ENCODE measurements around the gene ZNF443.
"Not testable (repeated sequence)": the region's sequence is repeated elsewhere in the genome, so short reads cannot be mapped to it uniquely, and the experiment has no call there.

Gene ZNF443
- long read RNA-seq, donor 1, partial matches to known transcripts = 0 of 1 reads
- long read RNA-seq, donor 1, other reads (novel, unspliced or antisense) = 0 of 1 reads
- long read RNA-seq, donor 2 = 0 reads
- long read RNA-seq, donor 3, partial matches to known transcripts = 0 of 1 reads
- long read RNA-seq, donor 3, other reads (novel, unspliced or antisense) = 0 of 1 reads
- long read RNA-seq, donor 4, partial matches to known transcripts = 0 of 4 reads
- long read RNA-seq, donor 4, other reads (novel, unspliced or antisense) = 0 of 4 reads
- long read RNA-seq, donor 5, partial matches to known transcripts = 0 of 1 reads
- long read RNA-seq, donor 5, other reads (novel, unspliced or antisense) = 0 of 1 reads
- long read RNA-seq, donor 6, partial matches to known transcripts = 0 of 1 reads
- long read RNA-seq, donor 6, other reads (novel, unspliced or antisense) = 0 of 1 reads
- long read RNA-seq, donor 7 = 0 reads
- long read RNA-seq, donor 8, partial matches to known transcripts = 0 of 4 reads
- long read RNA-seq, donor 8, other reads (novel, unspliced or antisense) = 0 of 4 reads

DNA sequence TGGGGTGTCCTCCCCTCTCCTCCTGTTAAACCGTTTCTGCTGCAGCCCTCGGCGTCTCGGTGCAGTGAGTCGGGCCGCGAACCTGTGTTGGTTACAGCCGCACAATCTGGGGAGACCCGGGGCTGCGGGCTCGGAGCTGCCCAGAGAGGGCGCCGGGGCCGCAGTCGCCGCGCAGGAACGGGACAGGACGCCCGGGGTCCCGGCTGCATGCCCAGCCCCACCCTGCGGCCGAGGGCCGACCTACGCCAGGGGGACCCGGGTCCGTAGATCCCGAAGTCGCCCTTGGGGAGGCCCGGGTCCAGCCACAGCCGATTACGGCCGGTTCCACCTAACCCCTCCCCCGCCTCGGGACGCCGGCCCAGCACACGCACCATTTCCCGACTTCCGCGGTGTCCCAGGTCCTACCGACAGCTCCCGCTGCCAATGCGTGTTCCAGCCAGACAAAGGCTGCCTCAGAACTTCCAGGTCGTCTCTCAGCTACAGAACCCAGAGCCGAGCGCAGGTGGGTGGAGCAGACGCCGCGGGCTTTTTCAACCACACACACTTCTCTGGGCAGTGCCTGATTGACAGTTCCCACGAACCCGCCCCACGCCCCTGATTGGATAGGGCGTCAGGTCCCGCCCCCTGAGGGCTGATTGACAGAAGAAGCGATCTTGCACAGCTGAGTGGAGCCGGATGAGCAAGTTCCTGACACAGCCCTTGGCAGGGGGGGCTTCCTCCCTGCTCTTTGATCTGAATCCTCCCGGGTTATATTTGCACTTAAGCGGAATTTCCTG is at the start of gene ZNF443:
ZNF443 (minus strand) TSS at position 481 of the 776 bp plus-strand sequence; CDS start at position 374, 107 bp downstream.
- DNase-seq = peak; percentile 94

DNA sequence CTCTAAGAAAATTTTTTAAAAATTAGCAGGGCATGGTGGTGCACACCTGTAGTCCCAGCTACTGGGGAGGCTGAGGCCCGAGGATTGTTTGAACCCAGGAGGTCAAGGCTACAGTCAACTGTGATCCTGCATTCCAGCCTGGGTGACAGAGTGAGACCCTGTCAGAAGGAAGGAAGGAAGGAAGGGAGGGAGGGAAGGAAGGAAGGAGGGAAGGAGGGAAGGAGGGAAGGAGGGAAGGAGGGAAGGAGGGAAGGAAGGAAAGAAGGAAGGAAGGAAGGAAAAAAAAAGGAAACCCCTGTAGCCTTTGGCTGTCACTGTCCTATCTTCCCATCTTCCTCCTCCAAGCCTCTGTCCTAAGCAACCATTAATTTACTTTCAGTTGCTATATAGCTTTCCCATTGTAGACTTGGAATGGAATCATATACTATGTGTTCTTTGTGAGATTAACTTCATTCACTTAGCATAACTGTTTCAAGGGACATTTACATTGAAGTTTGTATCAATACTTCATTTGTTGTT is 45.5 kb upstream of the ZNF443 start:
- DNase-seq = not testable (repeated sequence)

DNA sequence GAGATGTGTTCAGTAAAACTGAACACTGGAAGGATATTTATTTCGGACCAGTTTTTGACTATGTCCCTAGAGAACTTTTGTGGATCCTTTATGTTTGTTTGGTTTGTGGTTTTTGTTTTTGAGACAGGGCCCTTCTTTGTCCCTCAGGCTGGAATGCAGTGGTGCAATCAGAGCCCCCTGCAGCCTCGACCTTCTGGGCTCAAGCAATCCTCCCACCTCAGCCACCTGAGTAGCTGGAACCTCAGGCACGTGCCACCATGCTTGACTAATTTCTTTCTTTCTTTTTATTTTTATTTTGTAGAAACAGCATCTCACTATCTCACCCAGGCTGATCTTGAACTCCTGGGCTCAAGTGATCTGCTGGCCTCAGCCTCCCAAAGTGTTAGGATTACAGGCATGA is 44.8 kb upstream of the ZNF443 start:
- DNase-seq = no peak

DNA sequence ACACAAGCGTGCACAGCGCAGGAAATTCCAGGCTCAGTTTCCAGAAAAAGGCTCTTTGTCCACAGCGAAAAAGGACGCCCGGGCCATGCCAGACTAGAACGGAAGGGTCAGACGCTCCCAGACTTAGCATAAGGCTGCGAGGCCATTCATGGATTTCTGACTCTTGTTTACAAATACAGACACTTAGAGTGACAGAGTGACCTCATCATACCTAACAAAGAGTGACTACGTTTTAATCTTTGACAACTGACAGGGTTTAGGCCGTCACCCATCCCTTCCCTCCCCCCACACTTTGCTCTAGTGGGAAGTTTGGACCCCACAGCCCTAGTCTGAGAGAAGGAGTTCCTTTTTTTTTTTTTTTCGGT is 44.2 kb upstream of the ZNF443 start:
- no peak for DNase-seq

DNA sequence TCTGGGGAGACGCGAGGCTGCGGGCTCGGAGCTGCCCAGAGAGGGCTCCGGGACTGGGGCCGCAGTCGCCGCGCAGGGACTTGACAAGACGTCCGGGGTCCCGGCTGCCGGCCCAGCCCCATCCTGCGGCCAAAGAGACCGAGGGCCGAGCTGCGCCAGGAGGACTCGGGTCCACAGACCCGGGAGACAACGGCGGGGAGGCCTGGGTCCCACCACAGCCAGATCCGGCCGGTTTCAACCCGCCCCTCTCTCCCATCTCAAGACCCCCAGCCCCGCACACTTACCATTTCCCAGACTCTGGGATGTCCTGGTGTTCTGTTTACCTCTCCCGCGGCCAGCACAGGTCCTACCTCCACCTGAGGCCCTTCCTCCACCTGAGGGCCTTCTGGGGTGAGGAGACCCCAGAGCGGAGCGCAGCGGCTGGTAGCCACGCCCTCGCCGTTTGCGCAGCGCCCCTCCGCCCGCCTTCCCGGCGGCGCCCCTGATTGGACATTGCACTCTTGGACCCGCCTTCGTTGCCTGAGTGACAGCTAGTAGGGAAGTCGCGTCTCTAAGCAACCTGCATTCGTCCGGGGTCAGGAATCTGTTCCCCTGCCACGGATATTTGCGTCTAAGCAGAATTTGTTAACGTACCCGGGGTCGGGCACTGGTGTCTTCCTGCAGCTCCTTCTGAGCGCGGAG is 43.7 kb upstream of the ZNF443 start, which contains the start of gene ZNF709:
ZNF709 (minus strand) TSS at position 446 of the 681 bp plus-strand sequence; CDS start at position 287, 159 bp downstream.
- DNase-seq = peak; percentile 95

DNA sequence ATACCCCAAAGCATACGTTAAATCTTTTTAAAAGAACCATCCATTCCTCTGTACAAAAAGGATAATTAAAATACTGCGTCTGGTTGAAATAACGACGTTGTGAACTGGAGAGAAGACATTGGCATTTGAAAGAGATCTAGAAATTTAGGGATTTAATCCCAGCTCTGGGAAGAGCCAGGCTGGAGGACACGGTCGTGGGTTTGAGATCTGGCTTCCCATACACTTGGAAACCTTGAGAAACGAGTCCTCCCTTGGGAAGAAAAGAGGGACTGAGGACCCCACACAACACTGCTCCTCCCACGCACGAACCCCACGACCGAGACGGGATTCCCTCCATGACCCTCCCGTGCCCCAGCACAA is 43.2 kb upstream of the ZNF443 start:
- DNase-seq = no peak

DNA sequence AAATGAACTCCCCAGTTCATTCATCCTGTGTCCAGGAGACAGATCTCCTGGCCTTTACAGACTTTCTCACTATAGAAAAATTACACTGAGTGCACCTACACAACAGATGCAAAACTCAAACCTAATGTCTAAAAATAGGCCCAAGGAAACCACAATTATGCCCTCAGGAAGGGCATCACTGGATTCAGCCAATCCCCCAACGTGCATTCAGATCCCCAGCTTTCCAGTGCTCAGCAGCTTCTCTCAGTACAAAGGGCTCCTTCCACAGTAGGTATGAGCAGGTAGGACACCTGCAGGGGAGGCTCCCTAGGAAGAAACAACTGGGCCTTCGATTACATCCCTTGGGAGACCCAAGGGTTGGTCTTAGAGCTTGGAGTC is 41.7 kb upstream of the ZNF443 start:
- no peak for DNase-seq

DNA sequence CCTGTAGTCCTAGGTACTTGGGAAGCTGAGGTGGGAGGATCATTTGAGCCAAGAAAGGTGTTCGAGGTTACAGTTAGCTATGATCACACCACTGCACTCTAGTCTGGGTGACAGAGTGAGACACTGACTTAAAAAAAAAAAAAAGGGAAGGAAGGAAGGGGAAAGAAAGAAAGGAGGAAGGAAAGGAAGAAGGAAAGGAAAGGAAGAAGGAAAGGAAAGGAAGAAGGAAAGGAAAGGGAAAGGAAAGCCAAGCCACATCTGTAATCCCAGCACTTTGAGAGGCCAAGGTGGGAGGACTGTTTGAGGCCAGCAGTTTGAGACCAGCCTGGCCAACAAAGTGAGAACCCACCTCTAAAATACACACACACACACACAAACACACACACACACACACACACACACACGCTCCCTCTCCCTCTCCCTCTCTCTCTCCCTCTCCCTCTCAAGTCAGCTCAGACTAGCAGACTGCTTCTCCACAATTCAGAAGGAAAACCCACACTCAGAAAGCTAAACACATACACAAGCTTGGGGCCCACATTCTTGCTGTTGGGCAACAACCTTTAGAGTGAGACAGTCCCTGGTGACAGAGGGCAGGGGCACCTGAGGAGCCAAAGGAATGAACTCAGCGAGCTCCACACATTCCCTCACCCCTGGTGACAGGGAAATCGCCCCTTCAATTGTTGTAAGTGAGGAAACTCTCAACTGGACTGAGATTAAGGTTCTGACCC is 41.1 kb upstream of the ZNF443 start:
- no peak for DNase-seq

DNA sequence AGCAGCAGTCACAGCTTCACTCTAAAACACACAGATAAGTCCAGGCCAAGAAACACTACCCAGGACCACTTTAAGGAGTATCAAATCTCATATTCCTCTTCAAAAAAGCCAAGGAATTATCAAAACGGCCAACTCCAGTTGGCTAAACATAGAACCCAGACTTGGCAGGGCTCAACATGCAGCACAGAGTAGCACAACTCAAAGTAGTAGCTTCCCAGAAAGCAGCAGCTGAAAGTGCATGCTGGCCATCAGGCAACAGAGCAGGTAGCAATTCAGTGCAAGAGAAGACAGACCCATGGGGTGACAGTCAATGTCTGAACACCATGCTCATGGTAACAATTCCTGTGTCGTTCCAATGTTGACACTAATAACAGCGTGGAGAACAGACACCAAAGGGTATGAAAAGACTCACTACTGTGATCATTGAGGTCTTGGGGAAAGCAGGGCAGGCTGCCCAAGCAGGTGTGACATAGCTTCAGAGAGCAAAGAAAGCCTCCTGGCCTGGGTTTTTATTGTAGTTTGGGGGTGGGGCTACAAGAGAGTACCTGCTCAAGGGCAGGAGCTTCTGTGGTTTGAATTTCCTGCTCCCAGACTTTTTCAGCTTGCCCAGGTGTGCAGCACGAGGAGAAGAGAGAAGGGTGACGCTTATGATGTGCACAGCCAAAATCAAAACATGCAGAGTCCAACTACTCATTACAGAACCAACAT is 37.6 kb upstream of the ZNF443 start:
- no peak for DNase-seq

DNA sequence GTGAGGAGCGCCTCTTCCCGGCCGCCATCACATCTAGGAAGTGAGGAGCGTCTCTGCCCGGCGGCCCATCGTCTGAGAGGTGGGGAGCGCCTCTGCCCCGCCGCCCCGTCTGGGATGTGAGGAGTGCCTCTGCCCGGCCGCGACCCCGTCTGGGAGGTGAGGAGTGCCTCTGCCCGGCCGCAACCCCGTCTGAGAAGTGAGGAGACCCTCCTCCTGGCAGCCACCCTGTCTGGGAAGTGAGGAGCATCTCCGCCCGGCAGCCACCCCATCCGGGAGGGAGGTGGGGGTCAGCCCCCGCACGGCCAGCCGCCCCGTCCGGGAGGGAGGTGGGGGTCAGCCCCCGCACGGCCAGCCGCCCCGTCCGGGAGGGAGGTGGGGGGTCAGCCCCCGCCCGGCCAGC is 26.8 kb upstream of the ZNF443 start:
- DNase-seq = not testable (repeated sequence)

DNA sequence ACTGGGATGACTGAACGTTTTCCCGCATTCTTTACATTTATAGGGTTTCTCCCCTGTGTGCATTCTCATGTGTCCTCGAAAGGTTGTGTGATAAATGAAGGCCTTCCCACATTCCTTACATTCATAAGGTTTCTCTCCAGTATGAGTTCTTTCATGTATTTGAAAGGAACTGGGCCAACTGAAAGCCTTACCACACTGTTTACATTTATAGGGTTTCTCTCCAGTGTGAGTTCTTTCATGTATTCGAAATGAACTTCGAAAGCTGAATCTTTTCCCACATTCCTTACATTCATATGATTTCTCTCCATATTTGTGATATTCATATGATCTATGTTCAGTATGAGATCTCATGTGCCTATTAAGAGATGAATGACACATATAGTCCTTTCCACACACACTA is 24.4 kb upstream of the ZNF443 start:
- DNase-seq = no peak

DNA sequence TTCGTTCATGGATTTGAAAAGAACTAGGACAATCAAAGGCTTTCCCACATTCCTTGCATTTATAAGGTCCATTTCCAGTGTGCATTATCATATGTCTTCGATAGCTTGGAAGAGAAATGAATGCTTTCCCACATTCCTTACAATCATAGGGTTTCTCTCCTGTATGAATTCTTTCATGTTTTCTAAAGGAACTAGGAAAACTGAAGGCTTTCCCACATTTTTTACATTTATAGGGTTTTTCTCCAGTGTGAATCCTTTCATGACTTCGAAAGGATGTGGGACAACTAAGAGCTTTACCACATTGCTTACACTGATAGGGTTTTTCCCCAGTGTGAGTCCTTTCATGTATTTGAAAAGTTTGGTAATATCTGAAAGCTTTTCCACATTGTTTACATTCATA is 23.9 kb upstream of the ZNF443 start:
- DNase-seq = no peak

DNA sequence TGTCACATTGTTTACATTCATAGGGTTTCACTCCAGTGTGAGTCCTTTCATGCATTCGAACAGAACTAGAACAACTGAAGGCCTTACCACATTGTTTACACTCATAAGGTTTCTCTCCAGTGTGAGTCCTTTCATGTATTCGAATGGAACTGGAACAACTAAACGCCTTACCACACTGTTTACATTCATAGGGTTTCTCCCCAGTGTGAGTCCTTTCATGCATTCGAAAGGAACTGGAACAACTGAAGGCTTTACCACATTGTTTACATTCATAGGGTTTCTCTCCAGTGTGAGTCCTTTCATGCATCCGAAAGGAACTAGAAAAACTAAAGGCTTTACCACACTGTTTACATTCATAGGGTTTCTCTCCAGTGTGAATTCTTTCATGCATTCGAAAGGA is 23.3 kb upstream of the ZNF443 start:
- not testable (repeated sequence) for DNase-seq

DNA sequence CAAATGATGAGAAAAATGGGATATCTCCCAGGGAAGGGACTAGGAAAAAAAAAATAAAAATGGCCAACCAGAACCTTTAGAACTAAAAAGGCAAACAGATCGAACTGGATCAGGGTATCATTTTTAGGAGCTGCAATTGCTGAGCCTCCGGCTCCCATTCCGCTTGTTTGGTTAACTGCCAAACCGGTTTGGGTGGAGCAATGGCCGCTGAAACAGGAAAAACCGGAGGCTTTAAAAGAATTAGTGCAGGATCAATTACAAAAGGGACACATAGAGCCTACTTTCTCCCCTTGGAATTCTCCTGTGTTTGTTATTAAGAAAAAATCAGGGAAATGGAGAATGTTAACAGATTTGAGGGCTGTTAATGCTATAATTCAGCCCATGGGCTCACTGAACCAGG is 12.7 kb upstream of the ZNF443 start:
- no peak for DNase-seq

DNA sequence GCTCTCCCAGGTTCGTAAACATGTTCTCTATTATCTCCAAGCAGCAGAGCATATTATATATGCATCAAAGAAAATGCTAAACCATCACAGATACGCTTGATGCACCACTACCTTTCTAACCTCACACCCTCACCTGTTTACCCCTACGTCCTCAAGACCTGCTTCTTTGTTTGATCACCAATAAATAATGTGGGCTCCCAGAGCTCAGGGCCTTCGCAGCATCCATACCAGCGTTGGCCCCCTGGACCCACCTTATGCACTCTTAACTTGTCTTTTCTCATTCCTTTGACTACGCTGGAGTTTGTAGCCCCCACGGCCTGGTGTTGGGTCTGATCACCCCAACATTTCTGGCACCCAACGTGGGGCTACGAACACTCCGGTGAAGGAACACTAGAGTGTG is 10.0 kb upstream of the ZNF443 start:
- no peak for DNase-seq

DNA sequence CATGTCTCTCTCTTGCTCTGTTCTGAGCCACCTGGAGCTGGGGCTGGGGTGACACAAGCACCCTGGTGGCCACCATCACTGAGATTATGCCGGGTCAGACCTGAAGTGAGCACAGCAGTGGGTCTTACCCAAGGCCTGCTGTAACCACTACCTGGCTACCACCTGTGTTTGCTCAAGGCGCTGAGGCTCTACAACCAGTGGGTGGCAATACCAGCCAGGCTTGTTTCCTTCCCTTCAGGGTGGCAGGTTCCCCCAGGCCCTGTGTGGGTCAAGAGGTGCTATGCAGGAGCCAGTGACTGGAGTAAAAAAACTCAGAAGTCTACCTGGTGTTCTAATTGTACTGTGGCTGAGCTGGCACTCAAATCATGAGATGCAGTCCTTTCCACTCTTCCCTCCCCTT is 8.0 kb upstream of the ZNF443 start:
- DNase-seq = no peak

DNA sequence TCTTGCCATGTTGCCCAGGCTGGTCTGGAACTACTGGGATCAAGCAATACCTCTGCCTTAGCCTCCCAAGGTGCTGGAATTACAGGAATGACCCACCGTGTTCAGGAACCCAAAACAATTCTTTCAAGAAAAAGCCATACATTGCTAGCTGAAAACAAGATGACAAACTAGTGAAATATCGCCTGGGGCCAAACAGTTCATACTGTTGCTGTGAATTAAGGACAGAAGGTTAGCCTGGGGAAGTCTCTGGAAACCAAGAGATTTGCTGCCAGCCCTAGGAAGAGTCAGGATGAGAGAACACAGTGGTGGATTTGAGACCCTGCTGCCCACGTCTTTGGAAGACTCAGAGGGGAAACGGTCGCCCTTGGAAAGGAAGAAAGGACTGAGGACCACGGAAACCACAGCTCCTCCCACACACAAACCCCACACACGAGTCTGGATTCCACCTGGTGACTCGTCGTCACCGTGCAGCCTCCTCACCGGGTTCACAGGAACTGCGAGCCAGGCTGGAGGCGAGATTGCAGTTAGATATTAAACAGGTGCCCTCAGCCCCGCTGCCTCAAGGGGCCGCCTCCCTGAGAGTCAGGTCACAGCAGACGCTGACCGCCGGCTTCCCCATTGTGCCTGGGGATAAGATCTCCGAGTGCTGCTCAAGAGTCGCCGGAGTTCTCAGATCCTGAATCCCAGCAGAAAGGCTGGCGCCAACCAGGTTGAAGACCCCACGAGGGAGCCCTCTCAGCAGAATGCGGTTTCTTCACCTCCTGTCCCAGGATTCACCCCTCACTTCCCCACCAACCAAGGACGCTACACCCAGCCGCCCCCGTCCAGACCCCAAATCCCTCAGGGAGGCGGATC is 908 bp downstream of the ZNF443 start:
- peak; percentile 55 for DNase-seq

DNA sequence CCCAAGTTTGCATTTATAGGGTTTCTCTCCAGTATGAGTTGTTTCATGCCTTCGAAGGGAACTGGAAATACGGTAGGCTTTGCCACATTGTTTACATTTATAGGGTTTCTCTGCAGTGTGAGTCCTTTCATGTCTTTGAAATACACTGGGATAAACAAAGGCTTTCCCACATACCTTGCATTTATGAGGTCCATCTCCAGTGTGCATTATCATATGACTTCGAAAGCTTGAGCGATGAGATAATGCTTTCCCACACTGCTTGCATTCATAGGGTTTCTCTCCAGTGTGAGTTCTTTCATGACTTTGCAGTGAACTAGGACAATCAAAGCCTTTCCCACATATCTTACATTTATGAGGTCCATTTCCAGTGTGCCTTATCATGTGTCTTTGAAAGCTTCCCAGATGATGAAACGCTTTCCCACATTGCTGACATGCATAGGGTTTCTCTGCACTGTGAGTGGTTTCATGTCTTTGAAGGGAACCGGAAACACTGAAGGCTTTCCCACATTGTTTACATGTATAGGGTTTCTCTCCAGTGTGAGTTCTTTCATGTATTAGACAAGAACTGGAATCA is 10.0 kb downstream of the ZNF443 start:
- not testable (repeated sequence) for DNase-seq

DNA sequence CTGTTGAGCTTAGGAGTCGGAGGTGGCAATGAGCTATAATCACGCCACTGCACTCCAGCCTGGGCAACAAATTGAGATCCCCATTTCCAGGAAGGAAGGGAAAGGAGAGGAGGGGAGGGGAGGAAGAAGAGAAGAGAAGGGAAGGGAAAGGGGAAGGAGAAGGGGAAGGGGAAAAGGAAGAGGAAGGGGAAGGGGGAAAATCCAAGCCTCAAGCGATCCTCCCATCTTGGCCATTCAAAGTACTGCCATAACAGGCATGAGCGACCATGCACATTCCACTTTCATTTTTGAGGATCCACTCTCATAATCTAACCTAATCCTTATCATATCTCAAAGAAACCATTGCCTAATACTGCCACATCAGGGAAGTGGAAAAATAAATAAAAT is 14.9 kb downstream of the ZNF443 start:
- DNase-seq = no peak

Measured in right kidney (tissue), 9 donors.